GM12878 (cell line): ENCODE data around the gene SIVA1. TPM values are rescaled to one million over a fixed set of nuclear protein-coding genes. Genes with fewer than 3 reads are reported as not detected.

Source experiments
- ATAC-seq: fragments of 200-7000 bp; cut with Tn5 transposase; 3 replicates; pipeline ENCODE4 v1.9.1; 2020; ENCODE audit warnings: mild to moderate bottlenecking, moderate library complexity
- BruUV-seq: library from RNA; stranded (reverse); fragments of 400-500 nt; replicated peaks from 2 replicates; lab custom pipeline; 2021; lab: Mats Ljungman, UMichigan
- CTCF ChIA-PET: fragments of 300-600 bp; sonication (Branson Sonifier 250); formaldehyde crosslinking; extraction: SDS; loops from one replicate; lab custom pipeline; 2021; ENCODE audit warnings: inconsistent platforms; lab: Yijun Ruan, JAX
- POLR2A ChIA-PET: fragments of 350-600 bp; formaldehyde crosslinking; extraction: SDS; loops from one replicate; lab custom pipeline; 2021; ENCODE audit warnings: inconsistent platforms; lab: Charles Lee
- RAD21 ChIA-PET: fragments of 300-600 bp; sonication (Branson Sonifier 250); formaldehyde crosslinking; loops from one replicate; lab custom pipeline; 2023; ENCODE audit warnings: antibody characterized with exemption; ENCODE audit not compliant: unreplicated experiment; lab: Charles Lee
- SMC1A ChIA-PET: fragments of 300-600 bp; sonication (Branson Sonifier 250); formaldehyde crosslinking; loops from one replicate; lab custom pipeline; 2023; ENCODE audit not compliant: unreplicated experiment, uncharacterized antibody; lab: Charles Lee
- DNase-seq: peaks from one replicate; pipeline ENCODE4 v3.0.0-alpha.2; 2011; ENCODE audit warnings: low read depth, low spot score
- FAIRE-seq: peaks from 3 replicates; lab custom pipeline; 2011; peaks lifted over from hg19 to GRCh38; lab: Jason Lieb, UNC
- H2AFZ ChIP-seq: 2 replicates; pipeline ENCODE4 v1.6.0; 2011; ENCODE audit warnings: low read depth, low read length, control low read depth; ENCODE audit not compliant: control insufficient read depth
- H3K27ac ChIP-seq: 2 replicates; pipeline ENCODE4 v1.5.1; 2011; ENCODE audit warnings: control low read depth; ENCODE audit not compliant: control insufficient read depth, insufficient read depth
- H3K27me3 ChIP-seq, 2 experiments: replicated peaks in 1 of 2; 2 replicates each; pipeline versions ENCODE4 v1.6.0 to v1.6.1; 2011; ENCODE audit warnings: low read length in 1 of 2; ENCODE audit not compliant: control insufficient read depth in 2 of 2, insufficient read depth in 2 of 2
- H3K36me3 ChIP-seq, 2 experiments: 2 replicates each; pipeline ENCODE4 v1.5.1; 2011; ENCODE audit warnings: low read length in 1 of 2; ENCODE audit not compliant: control insufficient read depth in 2 of 2, insufficient read depth in 2 of 2
- H3K4me1 ChIP-seq: 2 replicates; pipeline ENCODE4 v1.6.1; 2011; ENCODE audit warnings: mild to moderate bottlenecking, low read length, moderate library complexity, mixed read lengths; ENCODE audit not compliant: control insufficient read depth, insufficient read depth
- H3K4me2 ChIP-seq: 2 replicates; pipeline ENCODE4 v1.6.0; 2011; ENCODE audit warnings: control low read depth; ENCODE audit not compliant: control insufficient read depth, insufficient read depth
- H3K4me3 ChIP-seq: fragments of 200-600 bp; sonication (generic); 2 replicates; pipeline ENCODE4 v1.5.1; 2016
- H3K79me2 ChIP-seq: 2 replicates; pipeline ENCODE4 v1.6.0; 2011; ENCODE audit warnings: low read length; ENCODE audit not compliant: control insufficient read depth, insufficient read depth
- H3K9ac ChIP-seq: 2 replicates; pipeline ENCODE4 v1.8.0; 2011; ENCODE audit warnings: low read length, control low read depth, mixed read lengths; ENCODE audit not compliant: control insufficient read depth, insufficient read depth
- H3K9me3 ChIP-seq: replicated peaks from 3 replicates; pipeline ENCODE4 v1.5.1; 2011; ENCODE audit warnings: mild to moderate bottlenecking, low read length; ENCODE audit not compliant: control insufficient read depth, insufficient read depth
- H4K20me1 ChIP-seq: 2 replicates; pipeline ENCODE4 v1.6.0; 2011; ENCODE audit not compliant: control insufficient read depth, insufficient read depth
- HDGF ChIP-seq: fragments of 450-650 bp; IDR thresholded peaks from 2 replicates; pipeline ENCODE4 v1.6.1; 2016; ENCODE audit warnings: antibody characterized with exemption
- IKZF2 ChIP-seq, 2 experiments: fragments of 450-650 bp; IDR thresholded peaks; 2 replicates each; pipeline ENCODE4 v1.6.1; 2017; ENCODE audit warnings: mild to moderate bottlenecking in 2 of 2, moderate library complexity in 2 of 2
- PAX8 ChIP-seq: fragments of 450-650 bp; IDR thresholded peaks from 2 replicates; pipeline ENCODE4 v1.6.1; 2017; ENCODE audit warnings: mild to moderate bottlenecking, moderate library complexity
- POLR2A ChIP-seq: IDR thresholded peaks from 2 replicates; pipeline ENCODE4 v1.6.1; 2011; ENCODE audit warnings: low read depth, mild to moderate bottlenecking, low read length
- SUZ12 ChIP-seq: fragments of 200-600 bp; sonication (generic); IDR thresholded peaks from one replicate; pipeline ENCODE4 v1.6.1; 2018; ENCODE audit warnings: antibody characterized with exemption, mild to moderate bottlenecking; ENCODE audit not compliant: unreplicated experiment
- ZNF384 ChIP-seq: IDR thresholded peaks from 2 replicates; pipeline ENCODE4 v1.6.1; 2012; ENCODE audit warnings: low read depth, mild to moderate bottlenecking, low read length, improper control_type of control experiment, borderline replicate concordance
- WGBS: methylation state at CpG from one replicate; pipeline ENCODE4 v1.1.6; 2016; ENCODE audit warnings: low lambda C conversion rate; ENCODE audit not compliant: insufficient replicate concordance, insufficient coverage; ENCODE audit errors: missing lambda C conversion rate; 5-methylcytosine and 5-hydroxymethylcytosine counted together
- in situ Hi-C: fragments of 300-500 bp; cut with MboI; formaldehyde crosslinking; loops from 9 replicates; pipeline ENCODE4 v1.14.3; 2018; ENCODE audit warnings: mixed read lengths
- intact Hi-C: fragments of 100-400 bp; cut with micrococcal nuclease; formaldehyde crosslinking; loops from one replicate; pipeline ENCODE4 v1.14.2; 2022; ENCODE audit not compliant: unreplicated experiment
- polyA plus RNA-seq, 11 experiments: library from polyadenylated mRNA; depleted of rRNA in 4 of 11; unstranded in 6 of 11; stranded (reverse) in 5 of 11; fragments of >200 nt; fragmentation: Nextera tagmentation in 4 of 11; fragmentation: Illumina TruSeq in 1 of 11; extraction: Ambion mirVana in 4 of 11; extraction: Trizol in 1 of 11; gene quantifications; 1 replicate in 1 of 11; 2 replicates in 10 of 11; pipeline versions ENCODE4 v1.2.1 to v1.2.3, GENCODE V29; 2011 to 2016; ENCODE audit warnings: inconsistent platforms in 2 of 11, missing spikeins in 2 of 11, low read depth in 1 of 11
- total RNA-seq, 4 experiments: library from RNA; depleted of rRNA in 3 of 4; stranded (reverse); fragments of >200 nt in 3 of 4; fragmentation: Illumina TruSeq in 1 of 4; extraction: Trizol in 1 of 4; gene quantifications; 2 replicates each; pipeline versions ENCODE4 v1.2.1 to v1.2.3, GENCODE V29; 2013 to 2021
- TF ChIP-seq, protein P1 (sequence below): IDR thresholded peaks from 2 replicates; pipeline ENCODE4 v1.6.1; 2012; ENCODE audit warnings: low read depth, low read length, improper control_type of control experiment
- TF ChIP-seq, protein P2 (sequence below): IDR thresholded peaks from 2 replicates; pipeline ENCODE4 v1.6.1; 2011; ENCODE audit warnings: borderline replicate concordance, low read depth, mild to moderate bottlenecking, moderate library complexity, low read length; ENCODE audit not compliant: insufficient read depth, poor library complexity, severe bottlenecking
- TF ChIP-seq, protein P3 (sequence below): fragments of 450-650 bp; IDR thresholded peaks from 2 replicates; pipeline ENCODE4 v1.6.1; 2017; ENCODE audit warnings: mild to moderate bottlenecking, low read depth, inconsistent platforms; ENCODE audit not compliant: poor library complexity, severe bottlenecking

The SIVA1 gene
- total and polyA plus RNA-seq, 10 of the 15 experiments (the other 5 are each of a cell fraction or from before 2014, with no cell fraction given) = 4.6 to 282 (median 106) TPM

DNA sequence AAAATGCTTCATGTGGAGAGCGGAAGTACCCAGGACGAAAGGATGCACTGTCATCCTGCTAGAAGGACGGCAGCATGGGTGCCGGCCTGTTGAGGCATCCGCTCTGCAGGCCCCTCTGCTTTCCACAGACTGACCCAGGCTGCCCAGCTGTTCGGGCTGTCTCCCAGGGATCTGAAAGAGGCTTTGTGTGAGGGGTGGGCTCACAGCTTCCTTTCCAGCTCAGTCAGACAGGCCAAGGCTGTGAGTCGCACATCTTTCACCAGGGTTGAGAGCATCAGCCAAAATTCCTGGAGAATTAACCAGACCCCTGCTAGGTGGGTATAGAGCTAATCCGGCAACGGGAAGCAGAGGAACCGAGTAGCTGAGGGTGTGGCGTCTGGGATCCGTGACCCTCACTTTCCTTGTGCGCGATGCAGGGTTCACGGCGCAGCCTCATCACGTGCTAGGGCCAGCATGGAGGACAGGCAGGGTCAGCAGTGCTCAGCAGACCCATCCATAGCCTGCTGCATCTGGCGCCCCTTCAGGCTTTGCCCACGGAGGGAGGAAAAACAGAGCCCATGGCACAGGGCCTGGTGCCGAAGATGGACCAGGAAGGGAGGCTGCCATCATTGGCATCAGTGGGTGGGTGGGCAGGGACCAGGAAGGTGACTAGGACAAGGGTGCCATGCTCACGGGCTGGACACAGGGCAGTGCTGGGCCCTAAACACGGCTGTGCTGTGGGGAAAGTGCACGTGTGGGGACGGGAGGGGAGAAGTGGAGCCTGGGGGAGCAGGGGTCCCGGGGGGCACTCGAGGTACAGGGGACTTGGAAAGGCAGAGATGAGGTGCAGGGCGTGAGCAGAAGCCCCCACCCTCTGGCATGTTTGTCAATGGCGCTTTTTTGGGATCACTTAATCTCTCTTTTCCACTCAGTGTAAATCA lies 9.2 kb upstream of the SIVA1 start:
- FAIRE-seq (no peak), ATAC-seq (no peak), DNase-seq (no peak)
- BruUV-seq = no TSS peak
- TF ChIP-seq SUZ12 (no peak), ZNF384 (no peak)
- Histone ChIP-seq H3K36me3 (no peaks in the 10 kb centered on the region), H3K4me3 (no peak overlapping the region), H2AFZ (no peak overlapping the region), H4K20me1 (no peaks in the 10 kb centered on the region), H3K79me2 (no peaks in the 10 kb centered on the region), H3K27me3 (no peaks in the 10 kb centered on the region), H3K4me1 (peaks cover 12% of the 10 kb centered on the region), H3K4me2 (no peak overlapping the region), H3K9me3 (no peaks in the 10 kb centered on the region), H3K27ac (no peak overlapping the region), H3K9ac (no peak overlapping the region)
- SMC1A ChIA-PET = no interaction called here
- POLR2A ChIA-PET = no interaction called here
- CTCF ChIA-PET = interaction anchor here (1.1 kb wide), 1 partner anchor 35 kb away, joined by 3 read pairs; no protein-coding TSS in a partner anchor
- in situ Hi-C loops = no loop called here
- intact Hi-C loops = no loop called here
- WGBS = 67% methylated on average over 24 of the region's 28 CpGs
- RAD21 ChIA-PET = no interaction called here

DNA sequence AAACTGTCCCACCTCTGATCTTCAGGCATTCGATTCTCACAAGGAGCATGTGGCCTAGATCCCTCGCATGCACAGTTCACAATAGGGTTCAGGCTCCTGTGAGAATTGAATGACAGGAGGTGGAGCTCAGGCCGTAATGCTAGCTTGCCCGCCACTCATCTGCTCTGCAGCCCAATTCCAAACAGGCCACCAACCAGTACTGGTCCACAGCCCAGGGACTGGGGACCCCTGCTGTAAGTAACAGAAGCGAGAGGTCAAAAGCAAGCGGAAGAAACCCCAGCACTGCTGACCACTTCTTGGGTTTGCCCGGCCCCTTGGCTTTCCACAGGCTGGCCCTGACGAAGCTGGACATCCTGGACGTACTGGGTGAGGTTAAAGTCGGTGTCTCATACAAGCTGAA lies 8.5 kb upstream of the SIVA1 start:
- BruUV-seq = no TSS peak
- Histone ChIP-seq H3K27me3 (no peaks in the 10 kb centered on the region), H3K4me2 (no peak overlapping the region), H3K27ac (no peak overlapping the region), H3K9me3 (no peaks in the 10 kb centered on the region), H3K4me1 (peaks cover 12% of the 10 kb centered on the region), H2AFZ (no peak overlapping the region), H4K20me1 (no peaks in the 10 kb centered on the region), H3K9ac (no peak overlapping the region), H3K4me3 (no peak overlapping the region), H3K79me2 (no peaks in the 10 kb centered on the region), H3K36me3 (no peaks in the 10 kb centered on the region)
- WGBS = 92% methylated on average over 10 of the region's 10 CpGs
- in situ Hi-C loops = no loop called here
- intact Hi-C loops = no loop called here
- ChIA-PET CTCF (interaction anchor here (0.5 kb wide), 1 partner anchor 219 kb away, joined by 3 read pairs; no protein-coding TSS in a partner anchor), SMC1A (interaction anchor here (1.0 kb wide), 1 partner anchor 9 kb away, joined by 3 read pairs; no protein-coding TSS in a partner anchor), POLR2A (no interaction called here), RAD21 (no interaction called here)
- ATAC-seq = no peak
- FAIRE-seq = no peak
- no peak for DNase-seq
- TF ChIP-seq PAX8 = no peak
- no peak for TF ChIP-seq POLR2A
- no peak for TF ChIP-seq HDGF
- TF ChIP-seq, protein P1, sequence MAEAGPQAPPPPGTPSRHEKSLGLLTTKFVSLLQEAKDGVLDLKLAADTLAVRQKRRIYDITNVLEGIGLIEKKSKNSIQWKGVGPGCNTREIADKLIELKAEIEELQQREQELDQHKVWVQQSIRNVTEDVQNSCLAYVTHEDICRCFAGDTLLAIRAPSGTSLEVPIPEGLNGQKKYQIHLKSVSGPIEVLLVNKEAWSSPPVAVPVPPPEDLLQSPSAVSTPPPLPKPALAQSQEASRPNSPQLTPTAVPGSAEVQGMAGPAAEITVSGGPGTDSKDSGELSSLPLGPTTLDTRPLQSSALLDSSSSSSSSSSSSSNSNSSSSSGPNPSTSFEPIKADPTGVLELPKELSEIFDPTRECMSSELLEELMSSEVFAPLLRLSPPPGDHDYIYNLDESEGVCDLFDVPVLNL = no peak
- TF ChIP-seq IKZF2 (IDR thresholded peaks at IDR 0.05) = no peak
- TF ChIP-seq, protein P2, sequence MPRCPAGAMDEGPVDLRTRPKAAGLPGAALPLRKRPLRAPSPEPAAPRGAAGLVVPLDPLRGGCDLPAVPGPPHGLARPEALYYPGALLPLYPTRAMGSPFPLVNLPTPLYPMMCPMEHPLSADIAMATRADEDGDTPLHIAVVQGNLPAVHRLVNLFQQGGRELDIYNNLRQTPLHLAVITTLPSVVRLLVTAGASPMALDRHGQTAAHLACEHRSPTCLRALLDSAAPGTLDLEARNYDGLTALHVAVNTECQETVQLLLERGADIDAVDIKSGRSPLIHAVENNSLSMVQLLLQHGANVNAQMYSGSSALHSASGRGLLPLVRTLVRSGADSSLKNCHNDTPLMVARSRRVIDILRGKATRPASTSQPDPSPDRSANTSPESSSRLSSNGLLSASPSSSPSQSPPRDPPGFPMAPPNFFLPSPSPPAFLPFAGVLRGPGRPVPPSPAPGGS = no peak
- TF ChIP-seq, protein P3, sequence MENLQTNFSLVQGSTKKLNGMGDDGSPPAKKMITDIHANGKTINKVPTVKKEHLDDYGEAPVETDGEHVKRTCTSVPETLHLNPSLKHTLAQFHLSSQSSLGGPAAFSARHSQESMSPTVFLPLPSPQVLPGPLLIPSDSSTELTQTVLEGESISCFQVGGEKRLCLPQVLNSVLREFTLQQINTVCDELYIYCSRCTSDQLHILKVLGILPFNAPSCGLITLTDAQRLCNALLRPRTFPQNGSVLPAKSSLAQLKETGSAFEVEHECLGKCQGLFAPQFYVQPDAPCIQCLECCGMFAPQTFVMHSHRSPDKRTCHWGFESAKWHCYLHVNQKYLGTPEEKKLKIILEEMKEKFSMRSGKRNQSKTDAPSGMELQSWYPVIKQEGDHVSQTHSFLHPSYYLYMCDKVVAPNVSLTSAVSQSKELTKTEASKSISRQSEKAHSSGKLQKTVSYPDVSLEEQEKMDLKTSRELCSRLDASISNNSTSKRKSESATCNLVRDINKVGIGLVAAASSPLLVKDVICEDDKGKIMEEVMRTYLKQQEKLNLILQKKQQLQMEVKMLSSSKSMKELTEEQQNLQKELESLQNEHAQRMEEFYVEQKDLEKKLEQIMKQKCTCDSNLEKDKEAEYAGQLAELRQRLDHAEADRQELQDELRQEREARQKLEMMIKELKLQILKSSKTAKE = no peak
